GM11168 (cell line): Measurements from ENCODE around the gene GAS2L2.
"Not testable (repeated sequence)": the region's sequence is repeated elsewhere in the genome, so short reads cannot be mapped to it uniquely, and the experiment has no call there.

Source experiments
- in situ Hi-C: fragments of 300-500 bp; cut with MboI; formaldehyde crosslinking; loops from one replicate; pipeline ENCODE4 v1.12.0; 2022; ENCODE audit warnings: low sequenced_read_pairs; ENCODE audit not compliant: unreplicated experiment

GAS2L2 gene

DNA sequence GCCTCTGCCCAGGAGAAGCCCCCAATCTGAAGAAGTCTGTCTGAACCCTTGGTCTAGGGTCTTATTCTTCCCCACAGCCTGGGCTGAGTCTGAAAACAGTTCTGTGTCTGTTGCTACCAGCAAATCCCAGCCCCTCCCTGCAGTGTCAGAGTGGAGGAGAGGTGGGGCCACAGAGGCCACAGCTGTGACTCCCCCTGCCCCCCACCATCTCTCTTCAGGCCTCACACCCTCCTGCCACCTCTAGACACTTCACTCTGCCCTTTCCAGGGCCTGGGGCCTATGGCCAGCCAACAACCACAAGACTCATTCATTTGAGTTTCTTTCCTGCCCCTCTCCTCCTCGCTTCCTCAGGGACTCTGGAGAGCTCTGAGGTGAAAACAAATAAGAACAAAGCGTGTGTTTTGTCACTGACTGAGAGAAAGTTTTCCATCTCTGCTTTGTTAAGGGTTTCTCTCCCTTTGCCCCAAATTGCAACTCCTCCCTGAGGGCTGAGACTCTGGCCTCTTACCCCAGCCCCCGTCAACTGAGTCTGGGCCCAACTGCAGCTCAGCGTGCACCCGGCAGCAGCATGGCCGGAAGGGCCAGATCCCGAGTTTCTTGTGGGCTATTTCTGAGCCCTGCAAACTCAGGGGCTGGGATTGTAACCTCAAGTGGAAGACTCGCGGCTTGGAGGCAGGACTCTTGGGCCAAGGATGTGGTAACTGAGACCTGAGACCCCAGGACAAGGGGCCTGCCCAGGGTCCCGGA is 20.8 kb upstream of the GAS2L2 start:
- in situ Hi-C loops = no loop called here

DNA sequence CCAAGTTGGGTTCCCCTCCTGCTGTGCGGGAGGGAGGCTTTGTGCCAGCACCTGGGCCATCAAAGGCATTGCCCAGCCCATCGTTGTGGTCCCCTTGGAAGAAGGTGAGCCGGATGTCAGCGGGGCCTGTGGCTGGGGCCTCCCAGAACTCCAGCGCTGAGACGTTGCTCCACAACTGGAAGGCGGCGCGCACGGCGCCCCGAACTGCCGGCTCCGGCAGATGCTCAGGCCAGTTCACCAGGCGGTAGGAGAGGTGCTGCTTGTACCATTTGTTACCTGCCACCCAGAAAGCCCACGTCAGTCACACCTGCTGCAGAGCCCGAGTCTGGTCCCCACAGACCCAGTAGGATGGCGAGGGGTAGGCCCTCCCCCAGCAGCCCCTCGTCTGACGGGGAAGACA is 20.1 kb upstream of the GAS2L2 start:
- in situ Hi-C loops = no loop called here

DNA sequence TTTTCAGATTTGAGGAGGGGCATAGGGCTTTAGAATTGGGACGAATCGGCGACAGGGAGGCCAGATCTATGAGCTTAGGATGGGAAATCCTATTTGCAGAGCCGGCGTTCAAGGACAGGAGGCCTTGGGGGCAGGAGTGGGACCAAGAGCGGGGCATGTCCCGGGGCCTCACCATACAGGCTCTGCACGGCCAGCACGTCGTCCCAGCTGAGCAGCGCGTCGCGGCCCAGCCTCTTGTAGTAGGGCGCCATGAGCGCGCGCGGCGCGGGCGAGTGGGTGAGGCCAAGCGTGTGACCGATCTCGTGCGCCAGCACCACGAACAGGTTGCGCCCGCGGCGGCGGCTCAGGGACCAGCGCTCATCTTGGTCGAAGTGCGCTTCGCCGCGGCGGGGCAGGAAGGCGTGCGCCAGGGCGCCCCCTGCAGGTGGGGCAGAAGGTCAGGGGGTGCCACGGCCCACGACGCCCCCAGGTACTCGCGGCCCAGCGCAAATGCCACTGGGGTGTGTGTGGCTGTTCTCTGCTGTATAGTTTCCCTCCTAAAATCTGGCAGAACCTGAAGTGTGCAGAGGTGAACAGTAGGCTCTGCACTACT is 17.0 kb upstream of the GAS2L2 start:
- in situ Hi-C loops = loop anchor here (5.0 kb wide), 1 partner anchor 32 kb away; no protein-coding TSS in a partner anchor

DNA sequence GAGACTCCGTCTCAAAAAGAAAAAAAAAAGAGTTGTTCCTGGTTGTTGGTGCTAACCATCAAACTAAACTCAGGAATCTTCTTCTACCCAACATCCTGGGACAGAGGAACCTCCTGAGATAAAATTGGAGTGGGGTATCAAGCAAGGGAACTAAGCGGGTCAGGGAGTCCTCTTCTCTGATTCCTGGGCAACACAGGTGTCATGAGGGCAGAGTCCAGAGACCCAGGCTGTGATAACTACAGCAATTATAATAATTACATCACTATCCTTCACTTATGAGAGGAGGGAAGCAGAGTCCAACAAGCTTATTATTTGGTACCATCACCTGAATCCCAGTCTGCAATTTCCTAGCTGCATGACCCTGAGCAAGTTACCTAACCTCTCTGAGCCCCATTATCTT is 15.8 kb upstream of the GAS2L2 start:
- in situ Hi-C loops = loop anchor here (5.0 kb wide), 1 partner anchor 34 kb away; no protein-coding TSS in a partner anchor

DNA sequence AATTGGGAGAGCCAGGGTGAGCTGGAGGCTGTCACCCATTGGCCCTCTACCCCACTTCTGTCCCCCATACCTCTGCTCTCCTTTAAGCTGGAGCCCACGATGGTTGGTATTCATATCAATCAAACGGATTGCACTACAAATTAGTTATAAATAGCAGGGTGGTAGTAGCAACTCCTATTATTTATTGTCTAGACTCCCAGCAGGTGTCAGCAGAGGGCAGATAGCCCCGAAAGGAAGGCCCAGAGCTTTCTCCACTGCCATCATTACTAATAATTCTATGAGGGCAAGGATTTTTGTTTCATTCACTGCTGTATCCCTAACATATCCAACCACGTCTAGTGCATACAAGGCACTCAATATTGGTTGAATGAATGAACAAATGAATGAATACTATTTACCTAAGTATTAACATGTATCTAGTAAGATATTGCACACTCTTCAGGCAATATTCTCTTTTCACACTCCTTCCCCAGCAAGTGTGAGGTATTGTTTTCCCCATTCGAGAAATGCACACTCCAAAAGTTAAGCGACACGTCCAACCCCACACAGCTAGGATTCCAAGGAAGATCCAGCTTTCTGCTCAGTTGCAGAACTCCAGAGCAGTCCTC is 14.0 kb upstream of the GAS2L2 start:
- in situ Hi-C loops = loop anchor here (5.0 kb wide), 1 partner anchor 35 kb away; no protein-coding TSS in a partner anchor

DNA sequence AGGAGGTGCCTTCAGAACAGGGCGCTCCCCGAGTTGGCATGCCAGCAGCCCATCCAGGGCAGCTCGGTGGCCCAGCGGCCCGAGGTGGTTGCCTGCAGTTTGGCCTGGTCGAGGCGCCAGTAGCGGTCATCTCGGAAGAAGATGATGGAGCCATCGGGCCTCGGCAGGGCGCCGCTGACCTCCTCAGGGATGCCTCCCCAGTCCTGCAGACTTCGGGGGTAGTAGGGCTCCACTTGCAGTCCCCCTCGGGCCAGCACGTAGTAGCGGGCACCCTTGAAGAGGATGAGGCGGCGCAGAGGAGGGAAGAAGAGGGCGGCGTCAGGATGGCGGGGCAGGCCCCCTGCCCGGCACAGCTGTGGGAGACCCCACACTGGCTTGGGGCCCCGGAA is 13.4 kb upstream of the GAS2L2 start:
- in situ Hi-C loops = loop anchor here (5.0 kb wide), 1 partner anchor 36 kb away; no protein-coding TSS in a partner anchor

DNA sequence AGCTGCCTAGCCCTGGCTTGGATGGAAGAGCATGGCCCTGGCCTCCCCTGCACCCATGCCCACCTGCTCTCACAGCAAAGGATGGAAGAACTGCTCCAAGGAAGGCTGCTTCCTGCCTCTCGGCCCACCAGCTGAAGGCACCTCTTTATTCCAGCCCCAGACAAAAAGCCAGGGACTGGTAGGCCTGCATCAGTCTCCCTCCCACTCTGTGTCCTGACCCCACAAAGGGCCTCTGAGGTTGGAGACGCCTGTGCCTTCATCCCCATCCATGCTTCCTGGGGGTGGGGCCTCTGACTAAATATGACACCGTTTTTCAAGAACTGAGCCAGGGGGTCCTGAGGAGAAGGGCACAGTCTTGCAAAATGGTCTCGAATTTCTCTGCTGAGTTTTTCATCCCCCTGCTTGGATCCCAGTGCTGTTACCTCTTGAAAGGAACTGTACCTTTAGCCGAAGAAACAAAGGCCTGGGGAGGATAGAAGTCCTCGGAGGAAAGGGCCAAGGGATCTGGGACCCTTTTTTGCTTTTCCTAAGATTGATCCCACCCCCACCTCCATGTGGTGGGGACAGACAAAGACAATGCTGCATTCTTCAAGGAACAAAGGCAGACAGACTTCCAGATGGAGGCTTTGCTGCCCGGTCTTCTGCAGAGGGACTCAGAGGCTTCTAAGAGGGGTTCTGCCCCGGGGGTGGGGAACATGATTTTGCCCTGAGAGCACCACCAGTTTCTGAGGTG is 12.9 kb upstream of the GAS2L2 start:
- in situ Hi-C loops = loop anchor here (5.0 kb wide), 1 partner anchor 36 kb away; no protein-coding TSS in a partner anchor

DNA sequence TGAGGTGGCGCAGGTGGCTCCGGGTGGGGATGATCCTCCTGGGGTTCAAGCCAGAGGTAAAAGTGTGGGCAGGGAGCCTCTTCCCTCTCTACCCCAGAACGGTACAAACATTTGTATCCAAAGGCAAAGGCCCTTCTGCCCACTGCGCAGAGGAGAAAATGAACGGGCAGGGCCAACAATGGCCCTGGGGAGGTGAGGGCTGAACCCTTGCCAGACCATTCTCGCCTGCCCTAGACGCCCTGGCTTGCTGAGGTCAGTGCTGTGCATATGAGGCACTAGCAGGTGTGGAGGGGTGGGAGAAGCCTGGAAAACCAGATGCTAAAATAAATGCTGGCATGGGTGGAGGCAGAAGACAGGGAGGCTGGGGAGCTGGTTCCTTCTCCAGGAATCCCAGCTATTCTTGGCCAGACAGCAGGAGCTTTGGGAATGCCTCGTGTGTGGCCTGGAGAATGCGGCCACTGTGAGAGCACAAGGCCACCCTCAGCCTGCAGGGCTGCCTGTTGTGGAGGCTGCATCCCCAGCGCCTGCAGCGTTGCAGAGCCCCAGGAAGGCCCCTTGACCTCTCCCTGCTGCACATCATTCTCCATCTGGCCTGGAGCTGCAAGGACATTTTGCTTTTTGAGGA is 12.2 kb upstream of the GAS2L2 start:
- in situ Hi-C loops = loop anchor here (5.0 kb wide), 1 partner anchor 37 kb away; no protein-coding TSS in a partner anchor

DNA sequence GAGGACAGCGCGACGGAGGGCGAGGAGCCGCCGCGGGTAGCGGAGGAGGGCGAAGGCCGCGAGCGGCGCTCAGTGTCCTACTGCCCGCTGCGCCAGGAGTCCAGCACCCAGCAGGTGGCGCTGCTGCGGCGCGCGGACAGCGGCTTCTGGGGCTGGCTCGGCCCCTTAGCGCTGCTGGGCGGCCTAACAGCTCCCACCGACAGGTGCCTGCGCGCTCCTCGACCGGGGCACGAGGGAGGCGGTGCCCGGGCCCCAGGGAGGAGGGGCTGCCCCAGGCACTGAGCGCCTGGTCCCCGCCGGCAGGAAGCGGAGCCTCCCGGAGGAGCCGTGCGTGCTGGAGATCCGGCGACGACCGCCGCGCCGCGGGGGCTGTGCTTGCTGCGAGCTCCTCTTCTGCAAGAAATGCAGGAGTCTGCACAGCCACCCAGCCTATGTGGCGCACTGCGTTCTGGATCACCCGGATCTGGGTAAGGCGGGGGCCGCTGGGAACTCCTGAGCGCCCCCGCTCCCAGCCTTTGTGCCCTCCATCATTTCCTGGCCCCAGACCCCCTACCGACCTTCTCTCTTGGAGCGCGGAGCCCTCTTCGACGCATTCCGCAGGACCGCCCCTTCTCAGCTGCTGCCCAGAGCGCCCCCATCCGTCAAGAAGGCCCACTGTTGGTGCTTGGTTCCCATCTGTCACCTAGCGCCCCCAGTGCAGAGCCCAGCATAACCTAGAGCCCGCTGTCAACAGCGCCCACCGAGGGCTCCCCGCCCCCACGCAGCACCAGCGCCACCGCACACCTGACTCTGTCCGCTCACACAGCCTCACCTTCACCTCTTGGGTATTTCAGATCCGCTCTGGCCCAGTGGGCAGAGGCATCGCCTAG is 11.3 kb upstream of the GAS2L2 start:
- in situ Hi-C loops = no loop called here

DNA sequence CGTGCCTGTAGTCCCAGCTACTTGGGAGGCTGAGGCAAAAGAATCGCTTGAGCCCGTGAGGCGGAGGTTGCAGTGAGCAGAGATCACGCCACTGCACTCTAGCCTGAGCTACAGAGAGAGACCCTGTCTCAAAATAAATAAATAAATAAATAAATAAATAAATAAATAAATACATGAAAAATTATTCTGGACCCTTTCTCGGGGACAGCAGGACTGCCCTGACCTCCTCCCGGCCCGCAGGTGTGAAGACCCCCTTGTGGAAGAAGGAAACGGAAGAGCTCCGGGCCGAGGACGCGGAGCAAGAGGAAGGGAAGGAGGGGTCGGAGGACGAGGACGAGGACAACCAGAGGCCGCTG is 10.7 kb upstream of the GAS2L2 start:
- in situ Hi-C loops = no loop called here

DNA sequence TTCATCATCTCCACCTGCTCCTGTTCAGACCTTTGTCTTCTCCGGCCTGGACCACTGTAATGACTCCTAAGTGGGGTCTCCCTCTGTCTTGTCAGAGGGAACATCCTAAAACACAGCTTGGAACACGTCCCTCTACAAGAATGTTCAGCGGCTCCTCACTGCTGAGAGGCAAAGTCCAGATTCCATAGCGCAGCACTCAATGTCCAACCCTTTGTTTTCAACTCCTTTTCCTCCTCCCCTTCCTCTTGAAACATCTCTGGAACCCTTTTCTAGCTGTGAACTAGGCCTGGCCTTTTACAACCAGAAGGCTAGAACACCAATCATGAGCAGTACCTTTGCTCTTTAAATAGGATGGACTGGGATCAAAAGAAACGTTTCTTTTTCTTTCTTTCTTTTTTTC is 8.6 kb upstream of the GAS2L2 start:
- in situ Hi-C loops = no loop called here

DNA sequence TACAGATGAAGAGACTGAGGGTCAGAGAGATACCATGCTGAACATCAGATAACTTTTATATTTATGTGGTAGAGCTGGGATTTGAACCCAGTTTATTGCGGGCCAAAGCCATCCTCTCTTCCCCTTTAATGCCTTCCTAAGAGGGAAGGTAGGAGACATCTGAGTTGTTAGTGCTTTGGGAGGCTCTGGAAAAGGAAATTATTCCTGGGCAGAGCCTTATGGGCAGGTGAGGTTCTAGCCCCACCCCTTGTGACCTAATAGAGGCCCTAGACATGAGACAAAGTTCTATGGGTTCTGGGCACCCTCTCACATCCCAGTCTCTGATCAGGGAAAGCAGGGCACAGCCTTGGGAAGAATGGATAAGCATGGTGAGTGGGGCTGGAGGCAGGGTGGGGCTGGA is 7.5 kb upstream of the GAS2L2 start, which contains the start of gene C17orf50:
C17orf50 (plus strand) TSS at position 301 of the 400 bp plus-strand sequence; CDS start at position 356, 55 bp downstream.
- in situ Hi-C loops = no loop called here

DNA sequence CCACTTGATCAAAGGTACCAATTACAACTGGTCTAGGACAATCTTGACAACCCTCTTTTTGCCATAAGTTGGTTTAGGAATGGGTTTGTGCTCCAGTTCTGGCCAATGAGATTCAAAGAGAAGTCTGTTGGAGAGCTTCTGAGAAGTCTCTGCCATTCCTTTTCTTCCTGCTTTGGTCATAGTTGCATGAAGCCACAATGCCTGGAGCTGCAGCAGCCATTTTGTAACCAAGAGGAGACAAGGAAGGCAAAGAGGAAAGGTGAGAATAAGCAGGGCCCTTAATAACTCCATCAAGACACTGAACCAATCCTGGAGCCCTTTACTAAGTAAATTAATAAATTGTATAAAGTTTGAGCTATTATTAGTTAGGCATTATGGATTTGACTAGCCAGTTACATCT is 4.2 kb upstream of the GAS2L2 start:
- in situ Hi-C loops = no loop called here

DNA sequence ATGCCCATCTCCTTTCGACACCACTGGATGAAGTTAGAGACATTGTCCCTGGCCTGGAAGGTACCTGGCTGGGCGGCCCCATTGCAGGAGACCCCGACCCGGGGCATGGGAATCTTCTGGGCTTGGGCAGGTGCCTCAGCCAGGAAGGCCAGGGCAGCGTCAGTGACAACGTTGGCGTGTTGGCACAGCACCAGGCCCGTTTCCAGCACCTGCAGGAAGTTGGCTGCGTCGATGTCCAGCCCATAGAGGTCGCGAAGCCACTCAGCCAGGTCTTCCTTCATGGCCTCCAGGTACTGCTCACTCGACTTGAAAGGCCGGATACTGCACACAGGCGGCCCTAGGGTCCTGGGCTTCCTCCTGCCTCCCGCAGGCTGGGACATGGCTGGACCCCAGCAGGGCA is 568 bp downstream of the GAS2L2 start:
- in situ Hi-C loops = no loop called here

DNA sequence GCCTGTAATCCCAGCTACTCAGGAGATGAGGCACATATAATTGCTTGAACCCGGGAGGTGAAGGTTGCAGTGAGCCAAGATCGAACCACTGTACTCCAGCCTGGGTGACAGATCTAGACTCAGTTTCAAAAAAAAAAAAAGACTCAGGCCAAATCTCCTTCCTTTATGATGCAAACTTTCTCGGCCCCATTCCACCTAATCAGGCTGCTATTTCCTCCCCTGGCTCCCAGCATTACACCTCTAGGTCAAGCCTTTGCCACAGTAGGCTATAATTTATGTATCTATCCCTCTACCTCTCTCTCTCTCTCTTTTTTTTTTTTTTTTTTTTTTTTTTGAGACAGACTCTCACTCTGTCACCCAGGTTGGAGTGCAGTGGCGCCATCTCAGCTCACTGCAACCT is 1.5 kb downstream of the GAS2L2 start:
- in situ Hi-C loops = not testable (repeated sequence)

DNA sequence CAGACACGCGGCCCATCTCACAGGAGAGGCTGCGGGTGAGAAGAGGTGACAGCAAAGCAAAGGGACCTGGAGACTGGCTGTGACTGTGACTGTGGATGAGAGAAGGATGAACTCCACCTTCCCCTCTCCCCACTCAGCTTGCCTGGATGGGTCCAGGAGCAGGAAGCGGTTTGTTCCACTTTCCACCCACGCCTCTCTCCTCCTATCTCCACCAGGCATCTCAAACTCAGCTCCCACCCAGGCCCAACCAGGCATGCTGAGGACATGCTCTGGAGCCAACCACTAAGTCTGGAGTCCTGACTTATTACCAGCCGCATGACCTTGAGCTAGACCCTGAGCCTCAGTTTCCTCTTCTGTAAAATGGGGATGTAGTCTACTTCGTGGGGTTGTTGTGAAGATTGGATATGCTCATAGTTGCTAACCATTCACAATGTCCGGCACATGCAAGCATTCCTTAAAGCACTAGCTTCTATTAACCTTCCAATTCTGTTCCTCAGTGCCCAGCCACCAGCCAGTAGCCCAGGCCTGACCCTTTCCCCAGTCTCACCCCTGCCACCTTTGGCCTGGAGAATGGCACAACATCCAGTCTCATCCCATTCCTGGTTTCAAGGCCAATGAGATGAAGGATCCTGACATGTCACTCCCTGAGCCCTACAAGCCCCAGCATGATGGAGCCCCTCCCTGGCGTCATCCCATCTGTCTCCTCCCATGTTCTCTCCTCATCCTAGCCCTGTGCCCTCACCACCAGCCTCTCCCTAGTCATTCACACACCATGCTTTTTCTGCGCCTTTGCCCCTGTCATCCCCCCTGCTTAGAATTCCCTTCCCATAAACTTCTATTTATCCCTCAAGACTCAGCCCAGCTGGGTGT is 2.3 kb downstream of the GAS2L2 start:
- in situ Hi-C loops = no loop called here

DNA sequence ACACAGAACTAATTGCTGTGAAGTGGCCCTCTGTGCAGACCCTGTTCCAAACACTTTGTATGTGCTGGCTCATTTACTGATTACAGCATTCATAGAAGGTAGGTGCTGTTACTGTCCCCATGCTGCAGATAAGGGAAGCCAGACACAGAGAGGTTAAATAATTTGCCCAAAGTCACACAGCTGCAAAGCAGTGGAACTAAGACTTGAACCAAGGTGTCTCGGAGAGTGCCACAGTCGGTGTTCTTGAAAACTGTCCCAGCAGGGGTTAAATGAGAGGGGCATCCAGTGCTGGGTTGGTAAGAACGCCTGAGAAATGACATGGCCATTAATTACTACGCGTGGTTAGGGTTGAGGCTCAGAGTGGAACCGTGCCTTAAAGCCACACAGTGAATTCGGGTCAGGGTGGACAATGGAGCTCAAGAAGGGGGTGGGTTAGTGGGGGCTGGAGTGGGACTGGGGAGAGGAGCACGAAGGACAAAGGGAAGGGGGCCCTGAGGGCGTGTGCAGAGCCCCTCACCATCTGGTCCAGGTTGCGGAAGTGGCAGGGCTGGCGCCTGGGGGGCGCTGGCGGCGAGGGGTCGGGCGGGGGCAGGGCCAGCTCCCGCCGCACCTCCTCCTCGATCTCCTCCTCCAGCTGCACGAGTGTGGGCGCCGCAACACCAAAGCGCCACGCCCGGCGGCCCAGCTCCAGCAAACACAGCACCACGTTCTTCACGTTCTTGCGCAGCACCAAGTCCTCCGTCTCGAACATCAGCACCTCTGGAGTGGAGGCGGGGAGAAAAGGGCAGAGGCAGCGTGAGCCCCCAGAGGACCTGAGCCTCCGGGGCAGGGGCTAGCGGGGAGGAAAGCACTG is 3.3 kb downstream of the GAS2L2 start:
- in situ Hi-C loops = loop anchor here (10.0 to 25.0 kb wide), 2 partner anchors 135 to 587 kb away; no protein-coding TSS in a partner anchor
